Measurements from ENCODE around the gene LGR4.
A peak's percentile ranks its signal among the peaks of the same experiment; 100 is the strongest.
"Not testable (repeated sequence)": the region's sequence is repeated elsewhere in the genome, so short reads cannot be mapped to it uniquely, and the experiment has no call there.

The LGR4 gene

GRCh38 chr11:27456140-27456794, 16.3 kb downstream of the LGR4 start:
- no peak for DNase-seq

- no peak for DNase-seq
Observed at GRCh38 chr11:27455667-27456066, 16.9 kb downstream of the LGR4 start.

- DNase-seq, result no peak
Observed at GRCh38 chr11:27453701-27454100, 18.9 kb downstream of the LGR4 start.

GRCh38 chr11:27452147-27452546, 20.4 kb downstream of the LGR4 start:
- no peak for DNase-seq

- DNase-seq, result no peak
Observed at GRCh38 chr11:27451244-27451965, 21.2 kb downstream of the LGR4 start.

- not testable (repeated sequence) for DNase-seq
Observed at GRCh38 chr11:27448184-27448540, 24.4 kb downstream of the LGR4 start.

GRCh38 chr11:27447288-27448183, 25.1 kb downstream of the LGR4 start:
- DNase-seq, result no peak

GRCh38 chr11:27445625-27446024, 27.0 kb downstream of the LGR4 start:
- no peak for DNase-seq

GRCh38 chr11:27444801-27445215, 27.8 kb downstream of the LGR4 start:
- DNase-seq, result peak in 1 of 2 experiments; percentile 9

- no peak for DNase-seq
Observed at GRCh38 chr11:27443746-27444507, 28.7 kb downstream of the LGR4 start.

- no peak for DNase-seq
Observed at GRCh38 chr11:27443227-27443626, 29.4 kb downstream of the LGR4 start.

GRCh38 chr11:27440090-27440489, 32.5 kb downstream of the LGR4 start:
- DNase-seq, result no peak

GRCh38 chr11:27438595-27438981, 34.0 kb downstream of the LGR4 start:
- no peak for DNase-seq

- no peak for DNase-seq
Observed at GRCh38 chr11:27437829-27438594, 34.6 kb downstream of the LGR4 start.

GRCh38 chr11:27436916-27437315, 35.7 kb downstream of the LGR4 start:
- DNase-seq, result no peak

GRCh38 chr11:27433742-27434141, 38.8 kb downstream of the LGR4 start:
- no peak for DNase-seq

GRCh38 chr11:27431808-27432207, 40.8 kb downstream of the LGR4 start:
- no peak for DNase-seq

GRCh38 chr11:27429761-27430393, 42.7 kb downstream of the LGR4 start:
- DNase-seq, result no peak

GRCh38 chr11:27427183-27427980, 45.2 kb downstream of the LGR4 start:
- DNase-seq, result no peak

GRCh38 chr11:27425814-27426213, 46.8 kb downstream of the LGR4 start:
- no peak for DNase-seq

- DNase-seq, result peak; percentile 72
Observed at GRCh38 chr11:27423125-27423524, 49.5 kb downstream of the LGR4 start.

Data from SHP77 (cell line).